WI38 (cell line): ENCODE data around the gene TAGAP.

ENCODE experiments used
- H3K4me3 ChIP-seq: 2 replicates; pipeline ENCODE4 v1.5.1; 2011; ENCODE audit warnings: low read depth, mild to moderate bottlenecking, control low read depth, low read length
- CTCF ChIP-seq: IDR thresholded peaks from 2 replicates; pipeline ENCODE4 v1.5.1; 2012; ENCODE audit warnings: low read depth, mild to moderate bottlenecking, control low read depth, low read length

The TAGAP gene

GRCh38 chr6:159077123-159077522 is 32.3 kb upstream of the TAGAP start:
- no peak overlapping the region for H3K4me3 ChIP-seq
- no peak for TF ChIP-seq CTCF

- no peak for TF ChIP-seq CTCF
- H3K4me3 ChIP-seq, result no peak overlapping the region
Measured at GRCh38 chr6:159075506-159076228, 30.9 kb upstream of the TAGAP start.

- no peak overlapping the region for H3K4me3 ChIP-seq
- no peak for TF ChIP-seq CTCF
Measured at GRCh38 chr6:159074876-159075275, 30.1 kb upstream of the TAGAP start.

- H3K4me3 ChIP-seq, result peak overlapping the region; percentile 31
- no peak for TF ChIP-seq CTCF
Measured at GRCh38 chr6:159074120-159074684, 29.4 kb upstream of the TAGAP start.

GRCh38 chr6:159071843-159072769 is 27.3 kb upstream of the TAGAP start:
- no peak for TF ChIP-seq CTCF
- no peak overlapping the region for H3K4me3 ChIP-seq

GRCh38 chr6:159068904-159069578 is 24.2 kb upstream of the TAGAP start:
- H3K4me3 ChIP-seq, result no peak overlapping the region
- no peak for TF ChIP-seq CTCF
